Peyer's patch (tissue), 4 donors: ENCODE measurements around the gene PDE4D. TPM values are rescaled to one million over a fixed set of nuclear protein-coding genes. Genes with fewer than 3 reads are reported as not detected.
A peak's percentile ranks its signal among the peaks of the same experiment; 100 is the strongest.
"Not testable (repeated sequence)": the region's sequence is repeated elsewhere in the genome, so short reads cannot be mapped to it uniquely, and the experiment has no call there.

Experiments
- DNase-seq, 3 donors: peaks; one replicate each; pipeline ENCODE4 v3.0.0-alpha.2; 2017 to 2019
- H3K27ac ChIP-seq, 4 donors: fragments of 200-600 bp; sonication (generic); one replicate each; pipeline ENCODE4 v1.5.1; 2016 to 2019
- H3K27me3 ChIP-seq, 2 donors: fragments of 200-600 bp; sonication (generic); one replicate each; pipeline ENCODE4 v1.5.1; 2019
- H3K36me3 ChIP-seq, 3 donors: fragments of 200-600 bp; sonication (generic); one replicate each; pipeline ENCODE4 v1.5.1; 2016 to 2019
- H3K4me1 ChIP-seq, 4 donors: fragments of 200-600 bp; sonication (generic); one replicate each; pipeline ENCODE4 v1.5.1; 2016 to 2019
- H3K4me3 ChIP-seq, 4 donors: fragments of 200-600 bp; sonication (generic); 1 replicate in 3 of 4; 2 replicates in 1 of 4; pipeline ENCODE4 v1.5.1; 2016 to 2019; ENCODE audit warnings: mild to moderate bottlenecking in 1 of 4
- H3K9me3 ChIP-seq, 4 donors: fragments of 200-600 bp; sonication (generic); one replicate each; pipeline ENCODE4 v1.5.1; 2016 to 2019; ENCODE audit warnings: mild to moderate bottlenecking in 1 of 4
- POLR2A ChIP-seq, 2 donors: fragments of 450-650 bp; IDR thresholded peaks; one replicate each; pipeline ENCODE4 v1.5.1; 2017; ENCODE audit warnings: antibody characterized with exemption in 2 of 2, mild to moderate bottlenecking in 2 of 2, moderate library complexity in 2 of 2
- total RNA-seq, 4 donors: library from RNA; depleted of rRNA; stranded (reverse); fragments of >200 nt; gene quantifications; one replicate each; pipeline ENCODE4 v1.1.0, GENCODE V29; 2016
- TF ChIP-seq, protein P1 (sequence below), 6 experiments: fragments of 450-650 bp in 4 of 6; fragments of 200-600 bp in 2 of 6; sonication (generic) in 1 of 6; IDR thresholded peaks; one replicate each; pipeline ENCODE4 v1.5.1; 2017 to 2019; ENCODE audit warnings: antibody characterized with exemption in 6 of 6, mild to moderate bottlenecking in 3 of 6, moderate library complexity in 1 of 6

PDE4D gene
- total RNA-seq, 4 donors from 2014 or later: 19.8 to 89.1 (median 43.9) TPM

DNA sequence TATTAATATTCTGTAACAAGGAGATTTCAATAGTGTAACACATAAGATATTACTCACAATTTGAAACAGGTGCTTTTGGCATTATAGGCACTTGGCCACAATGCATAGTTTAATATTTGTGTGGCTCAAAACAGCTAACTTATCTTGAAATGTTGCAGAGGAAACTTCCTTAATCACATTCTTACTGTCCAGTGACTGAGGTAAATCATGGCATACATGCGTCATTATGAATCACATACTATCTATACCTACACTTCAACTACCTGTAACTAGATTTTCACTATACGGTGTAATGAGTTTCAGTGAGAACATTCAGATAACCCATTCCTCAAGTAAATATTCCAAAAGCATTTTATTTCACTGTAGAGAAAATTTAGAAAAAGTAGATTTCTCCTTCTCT is 218.8 kb downstream of the PDE4D start:
- Histone ChIP-seq H3K4me3 (no peak overlapping the region), H3K4me1 (no peaks in the 10 kb centered on the region), H3K27ac (no peak overlapping the region), H3K36me3 (no peaks in the 10 kb centered on the region), H3K9me3 (no peaks in the 10 kb centered on the region), H3K27me3 (no peaks in the 10 kb centered on the region)
- no peak for DNase-seq
- TF ChIP-seq, protein P1, sequence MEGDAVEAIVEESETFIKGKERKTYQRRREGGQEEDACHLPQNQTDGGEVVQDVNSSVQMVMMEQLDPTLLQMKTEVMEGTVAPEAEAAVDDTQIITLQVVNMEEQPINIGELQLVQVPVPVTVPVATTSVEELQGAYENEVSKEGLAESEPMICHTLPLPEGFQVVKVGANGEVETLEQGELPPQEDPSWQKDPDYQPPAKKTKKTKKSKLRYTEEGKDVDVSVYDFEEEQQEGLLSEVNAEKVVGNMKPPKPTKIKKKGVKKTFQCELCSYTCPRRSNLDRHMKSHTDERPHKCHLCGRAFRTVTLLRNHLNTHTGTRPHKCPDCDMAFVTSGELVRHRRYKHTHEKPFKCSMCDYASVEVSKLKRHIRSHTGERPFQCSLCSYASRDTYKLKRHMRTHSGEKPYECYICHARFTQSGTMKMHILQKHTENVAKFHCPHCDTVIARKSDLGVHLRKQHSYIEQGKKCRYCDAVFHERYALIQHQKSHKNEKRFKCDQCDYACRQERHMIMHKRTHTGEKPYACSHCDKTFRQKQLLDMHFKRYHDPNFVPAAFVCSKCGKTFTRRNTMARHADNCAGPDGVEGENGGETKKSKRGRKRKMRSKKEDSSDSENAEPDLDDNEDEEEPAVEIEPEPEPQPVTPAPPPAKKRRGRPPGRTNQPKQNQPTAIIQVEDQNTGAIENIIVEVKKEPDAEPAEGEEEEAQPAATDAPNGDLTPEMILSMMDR (IDR thresholded peaks at IDR 0.05): no peak
- TF ChIP-seq POLR2A (IDR thresholded peaks at IDR 0.05): no peak

DNA sequence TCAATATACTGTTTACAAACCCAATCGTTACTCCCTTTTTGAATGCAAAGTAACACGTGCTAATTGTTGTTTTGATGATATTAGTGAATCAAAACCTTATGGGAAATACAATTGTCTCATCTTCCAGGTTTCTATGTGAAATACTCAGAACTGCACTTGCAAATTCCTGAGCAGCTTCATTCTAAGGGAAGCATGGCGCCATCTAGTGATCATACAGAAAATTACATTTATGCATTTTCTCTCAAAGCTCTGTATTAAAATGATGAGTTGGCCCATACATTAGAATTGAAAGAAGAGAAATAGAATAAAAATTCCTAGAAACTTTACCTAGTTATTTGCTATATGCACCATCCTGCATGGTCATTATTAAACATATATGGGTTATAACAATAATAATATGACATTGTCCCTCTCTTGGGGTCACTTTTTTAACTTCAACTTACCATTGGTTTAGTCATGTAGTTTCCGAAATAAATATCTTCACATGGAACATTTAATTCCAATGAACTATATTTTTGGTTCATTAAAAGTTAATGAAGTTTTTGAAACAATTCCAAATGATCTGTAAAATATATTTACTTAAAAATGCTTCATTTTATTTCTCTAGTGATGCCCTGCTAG is 220.0 kb downstream of the PDE4D start:
- Histone ChIP-seq H3K27me3 (no peaks in the 10 kb centered on the region), H3K4me3 (no peak overlapping the region), H3K4me1 (no peaks in the 10 kb centered on the region), H3K36me3 (no peaks in the 10 kb centered on the region), H3K27ac (no peak overlapping the region), H3K9me3 (no peaks in the 10 kb centered on the region)
- no peak for DNase-seq
- TF ChIP-seq POLR2A (IDR thresholded peaks at IDR 0.05): no peak
- TF ChIP-seq, protein P1 (IDR thresholded peaks at IDR 0.05): peak; percentile 36 to 91 (median 88)

DNA sequence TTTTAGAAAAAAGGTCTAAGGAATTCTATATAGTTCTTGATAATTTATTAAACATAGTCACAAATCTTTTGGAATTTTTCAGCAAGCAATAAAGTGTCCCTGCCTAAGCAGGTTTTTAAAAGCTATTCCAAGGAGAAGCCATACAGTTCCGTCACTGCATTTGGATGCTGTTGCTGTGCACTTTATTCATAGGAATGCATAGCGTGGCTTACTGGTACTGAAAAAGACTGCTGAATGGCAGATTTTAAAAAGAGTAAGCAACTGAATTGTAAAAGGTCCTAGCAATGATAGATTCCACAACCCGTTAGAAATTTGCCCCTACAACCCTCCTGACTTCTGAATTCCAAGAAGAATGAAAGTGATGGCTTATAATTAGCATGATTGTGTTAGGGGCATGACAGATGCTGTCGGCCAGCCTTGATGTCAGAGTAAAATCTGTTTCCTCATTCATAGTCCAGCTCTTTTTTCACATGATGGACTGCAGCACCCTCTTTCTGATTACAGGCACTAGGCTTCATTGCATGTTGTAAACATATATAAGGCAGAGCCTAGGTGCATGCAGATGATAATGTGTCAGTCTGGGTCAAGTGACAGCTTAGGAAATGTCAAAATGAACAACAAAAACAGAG is 227.0 kb downstream of the PDE4D start:
- H3K4me3 ChIP-seq: no peak overlapping the region
- H3K27ac ChIP-seq: no peak overlapping the region
- no peaks in the 10 kb centered on the region for H3K36me3 ChIP-seq
- no peaks in the 10 kb centered on the region for H3K9me3 ChIP-seq
- H3K27me3 ChIP-seq: no peaks in the 10 kb centered on the region
- TF ChIP-seq, protein P1 (IDR thresholded peaks at IDR 0.05): peak in 3 of 6 experiments; percentile 60 to 67 (median 62)
- no peak for TF ChIP-seq POLR2A (IDR thresholded peaks at IDR 0.05)
- DNase-seq: no peak
- peaks cover 0 to 14% (median 0%) of the 10 kb centered on the region in 4 donors for H3K4me1 ChIP-seq

DNA sequence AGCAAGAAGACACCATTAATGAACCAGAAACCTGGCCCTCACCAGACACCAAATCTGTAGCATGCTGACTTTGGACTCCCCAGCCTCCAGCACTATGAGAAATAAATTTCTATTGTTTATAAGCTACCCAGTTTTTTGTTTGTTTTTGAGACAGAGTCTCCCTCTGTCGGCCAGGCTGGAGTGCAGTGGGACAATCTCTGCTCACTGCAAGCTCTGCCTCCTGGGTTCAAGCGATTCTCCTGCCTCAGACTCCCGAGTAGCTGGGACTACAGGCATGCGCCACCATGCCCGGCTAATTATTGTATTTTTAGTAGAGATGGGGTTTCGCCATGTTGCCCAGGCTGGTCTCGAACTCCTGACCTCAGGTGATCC is 227.7 kb downstream of the PDE4D start:
- H3K36me3 ChIP-seq, H3K27ac ChIP-seq, H3K9me3 ChIP-seq, H3K27me3 ChIP-seq, H3K4me3 ChIP-seq, DNase-seq: not testable (repeated sequence)
- H3K4me1 ChIP-seq: peaks cover 0 to 16% (median 0%) of the 10 kb centered on the region in 4 donors

DNA sequence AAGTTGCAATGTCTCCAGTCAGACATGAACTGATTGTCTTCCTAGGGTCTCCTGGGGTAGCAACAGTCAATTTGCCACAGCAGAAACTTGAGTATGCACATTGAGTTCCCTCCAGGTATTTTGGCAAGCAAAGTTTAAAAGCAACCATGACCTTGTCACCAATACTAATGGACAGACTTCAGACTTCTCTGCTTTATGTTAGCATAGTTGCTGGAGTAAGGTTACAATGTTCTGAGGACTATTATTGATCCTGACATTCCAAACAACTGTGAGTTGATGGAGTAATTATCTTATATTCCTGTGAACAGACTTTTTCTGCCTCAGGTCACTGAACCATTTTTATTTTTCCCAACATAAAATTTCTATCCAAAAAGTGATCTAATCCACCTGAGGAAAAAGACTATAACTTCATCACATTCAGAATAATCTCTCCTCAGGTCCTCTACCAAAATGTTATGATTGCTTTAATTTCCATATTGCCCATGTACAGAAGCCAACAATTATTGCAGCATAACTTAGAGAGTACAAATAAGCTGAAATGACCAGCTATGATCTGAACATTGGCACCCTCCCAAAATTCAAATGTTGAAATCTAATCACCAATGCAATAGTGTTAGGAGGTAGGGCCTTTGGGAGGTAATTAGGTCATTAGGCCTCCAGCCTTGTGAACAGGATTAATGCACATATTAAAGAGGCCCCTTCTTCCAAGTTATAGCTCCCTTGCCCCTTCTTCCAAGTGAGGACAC is 228.3 kb downstream of the PDE4D start:
- H3K27ac ChIP-seq: no peak overlapping the region
- H3K9me3 ChIP-seq: no peaks in the 10 kb centered on the region
- peaks cover 0 to 16% (median 0%) of the 10 kb centered on the region in 4 donors for H3K4me1 ChIP-seq
- H3K36me3 ChIP-seq: no peaks in the 10 kb centered on the region
- H3K4me3 ChIP-seq: no peak overlapping the region
- DNase-seq: no peak
- no peak for TF ChIP-seq POLR2A (IDR thresholded peaks at IDR 0.05)
- TF ChIP-seq, protein P1 (IDR thresholded peaks at IDR 0.05): no peak
- H3K27me3 ChIP-seq: no peaks in the 10 kb centered on the region
